Measurements from ENCODE around the gene CACNG1.

The CACNG1 gene

DNA sequence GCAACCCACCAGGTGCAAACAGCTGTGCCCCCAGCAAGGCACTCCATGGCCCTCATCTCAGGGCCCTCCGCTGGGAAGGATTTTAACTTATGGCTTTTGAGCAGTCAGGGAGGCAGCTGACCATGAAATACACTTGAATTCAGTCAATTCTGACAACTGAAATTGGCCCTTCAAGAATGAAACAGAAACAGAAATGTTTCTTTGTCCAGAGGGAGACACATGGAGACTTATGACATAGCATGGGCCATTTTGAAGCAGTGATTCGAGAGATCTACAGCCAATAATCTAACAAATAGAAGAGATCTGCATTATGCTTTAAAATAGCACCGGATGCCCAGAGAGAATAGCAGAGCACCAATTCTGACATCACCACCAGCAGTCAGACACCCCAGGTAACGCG is 7.5 kb downstream of the CACNG1 start:
- DNase-seq (ENCODE audit: low read depth in 2 of 2): no peak

DNA sequence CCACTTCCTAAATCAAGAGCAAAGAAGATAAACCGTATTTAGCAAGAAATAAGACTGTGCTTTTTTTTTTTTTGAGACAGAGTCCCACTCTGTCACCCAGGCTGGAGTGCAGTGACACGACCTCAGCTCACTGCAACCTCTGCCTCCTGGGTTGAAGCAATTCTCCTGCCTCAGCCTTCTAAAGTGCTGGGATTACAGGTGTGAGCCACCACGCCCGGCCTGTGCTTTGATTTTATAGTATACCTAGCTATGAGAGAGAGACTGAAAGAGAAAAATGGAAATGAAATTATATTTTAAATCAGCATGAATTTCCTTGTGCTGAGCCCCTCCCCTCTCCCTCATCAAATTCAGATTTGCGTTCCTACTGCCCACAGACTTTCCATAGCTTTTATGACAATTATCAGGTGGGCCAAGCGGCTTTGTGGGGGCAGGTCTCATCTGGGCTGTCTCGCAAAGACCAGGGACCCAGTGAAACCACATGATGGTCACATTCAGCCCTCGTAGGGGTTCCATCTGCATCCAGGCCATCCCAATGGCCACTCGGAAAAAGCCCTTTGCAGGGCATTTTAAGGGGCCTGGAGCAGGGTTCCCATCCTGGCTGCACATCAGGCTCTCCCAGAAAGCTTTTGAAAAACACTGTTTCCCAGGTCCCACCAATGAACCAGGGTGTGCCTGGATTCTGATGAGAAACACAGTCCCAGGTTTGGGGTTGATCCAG is 8.5 kb downstream of the CACNG1 start:
- no peak for DNase-seq (ENCODE audit: low read depth in 2 of 2)

DNA sequence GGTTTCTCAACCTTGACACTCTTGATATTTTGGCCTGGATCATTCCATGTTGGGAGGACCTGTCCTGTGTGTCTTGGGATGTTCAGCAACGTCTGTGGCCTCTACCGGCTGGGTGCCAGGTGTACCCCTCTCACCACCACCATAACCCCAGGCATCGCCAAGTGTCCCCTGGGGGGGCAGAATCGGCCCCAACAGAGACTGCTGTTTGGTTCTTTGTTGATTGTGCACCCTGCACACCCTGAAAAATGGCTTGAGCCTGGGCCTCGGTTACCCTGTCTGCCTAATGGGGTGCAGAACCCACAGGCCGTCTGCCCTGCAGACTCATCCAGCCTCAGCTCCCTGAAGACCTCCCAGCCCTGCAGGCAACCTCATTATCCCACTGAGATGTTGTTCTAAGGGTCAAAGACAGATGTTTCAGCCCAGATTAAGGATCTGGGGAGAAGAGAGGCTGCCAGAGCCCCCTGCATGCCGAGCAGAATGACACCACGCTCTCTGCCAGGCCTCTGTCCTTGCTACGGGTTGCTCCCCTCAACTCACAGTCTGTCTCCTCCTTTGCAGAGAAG is 9.2 kb downstream of the CACNG1 start:
- DNase-seq (ENCODE audit: low read depth in 2 of 2): no peak

DNA sequence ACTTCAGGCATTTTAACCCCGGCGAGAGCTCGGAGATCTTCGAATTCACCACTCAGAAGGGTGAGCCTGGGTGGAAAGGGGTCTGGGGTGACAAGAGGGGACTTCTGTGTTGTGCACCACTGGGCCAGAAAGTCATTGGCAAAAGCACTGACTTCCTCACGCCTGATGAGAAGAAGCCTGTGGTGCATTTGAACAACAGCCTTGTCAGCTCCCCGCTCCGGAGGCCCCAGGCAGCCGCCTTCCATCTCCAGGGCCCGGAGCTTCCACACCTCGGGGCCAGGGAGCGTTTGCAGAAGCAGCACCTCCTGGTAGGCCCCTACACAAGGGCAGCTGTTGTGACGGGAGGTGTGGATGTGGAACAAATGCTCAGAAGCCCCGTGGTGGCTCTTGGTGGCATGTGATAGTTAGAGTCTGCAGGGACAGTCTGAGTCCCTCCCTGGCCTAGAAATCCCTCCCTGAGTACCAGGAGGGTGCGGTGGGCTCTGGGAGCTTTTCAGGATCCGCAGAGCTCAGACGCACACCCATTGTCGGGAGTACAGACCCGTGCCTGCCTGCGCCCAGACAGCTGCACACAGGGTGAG is 9.7 kb downstream of the CACNG1 start:
- DNase-seq (ENCODE audit: low read depth in 2 of 2): no peak

DNA sequence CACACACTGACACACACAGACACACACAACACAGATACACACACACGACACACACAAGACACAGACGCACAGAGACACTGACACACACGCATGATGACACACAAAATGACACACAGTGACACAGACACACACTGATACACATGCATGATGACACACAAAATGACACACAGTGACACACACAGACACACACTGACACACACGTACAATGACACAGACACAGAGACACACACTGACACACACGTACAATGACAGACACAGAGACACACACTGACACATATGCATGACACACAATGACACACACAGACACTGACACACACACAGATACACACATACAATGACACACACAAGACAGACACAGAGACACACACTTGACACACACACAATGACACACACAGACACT is 10.3 kb downstream of the CACNG1 start:
- no peak for DNase-seq (ENCODE audit: low read depth in 2 of 2)

DNA sequence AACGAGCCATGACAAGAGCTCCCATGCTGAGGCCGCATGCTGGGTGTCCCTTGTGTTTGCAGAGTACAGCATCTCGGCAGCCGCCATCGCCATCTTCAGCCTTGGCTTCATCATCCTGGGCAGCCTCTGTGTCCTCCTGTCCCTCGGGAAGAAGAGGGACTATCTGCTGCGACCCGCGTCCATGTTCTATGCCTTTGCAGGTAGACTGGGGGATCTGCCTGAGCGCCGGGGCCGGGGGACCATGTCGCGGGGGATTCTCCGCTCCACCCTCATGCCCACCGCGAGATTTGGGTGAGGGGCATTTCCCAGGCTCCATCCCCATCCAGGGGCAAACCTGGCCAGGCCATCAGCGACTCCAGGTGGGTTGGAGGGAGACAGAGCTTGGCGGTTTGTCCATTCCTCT is 10.7 kb downstream of the CACNG1 start:
- no peak for DNase-seq (ENCODE audit: low read depth in 2 of 2)

DNA sequence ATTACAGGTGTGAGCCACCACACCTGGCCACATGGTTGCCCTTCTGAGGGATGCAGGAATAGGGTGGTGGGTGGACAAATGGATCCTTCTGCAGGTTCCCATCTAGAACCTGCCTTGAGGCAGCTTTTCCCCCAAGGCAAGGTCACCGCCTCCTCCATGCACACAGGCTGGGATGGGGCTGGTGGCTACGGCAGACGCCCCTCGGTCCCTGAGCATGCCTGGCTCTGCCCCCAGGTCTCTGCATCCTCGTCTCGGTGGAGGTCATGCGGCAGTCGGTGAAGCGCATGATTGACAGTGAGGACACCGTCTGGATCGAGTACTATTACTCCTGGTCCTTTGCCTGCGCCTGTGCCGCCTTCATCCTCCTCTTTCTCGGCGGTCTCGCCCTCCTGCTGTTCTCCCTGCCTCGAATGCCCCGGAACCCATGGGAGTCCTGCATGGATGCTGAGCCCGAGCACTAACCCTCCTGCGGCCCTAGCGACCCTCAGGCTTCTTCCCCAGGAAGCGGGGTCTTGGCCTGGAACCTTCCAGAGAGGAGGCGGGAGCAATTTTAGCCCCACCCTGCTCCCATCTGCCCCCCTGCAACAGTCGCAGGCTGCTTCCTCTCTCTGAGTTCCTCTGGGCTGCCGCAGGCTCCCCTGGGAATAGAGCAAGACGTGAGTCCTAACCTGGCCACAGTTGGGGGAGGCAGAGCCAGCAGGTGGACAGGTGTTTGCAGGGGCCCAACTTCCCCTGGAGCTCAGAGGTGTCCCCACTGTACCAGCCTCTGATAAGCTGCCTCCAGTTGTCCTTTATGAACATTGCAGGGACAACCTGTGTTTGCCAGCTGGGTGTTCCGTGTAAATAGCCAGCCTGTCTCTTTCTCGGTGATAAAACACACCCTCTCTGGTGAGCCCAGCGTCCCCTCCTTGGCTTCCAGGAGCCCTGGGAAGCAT is 11.7 kb downstream of the CACNG1 start:
- DNase-seq (ENCODE audit: low read depth in 2 of 2): no peak

DNA sequence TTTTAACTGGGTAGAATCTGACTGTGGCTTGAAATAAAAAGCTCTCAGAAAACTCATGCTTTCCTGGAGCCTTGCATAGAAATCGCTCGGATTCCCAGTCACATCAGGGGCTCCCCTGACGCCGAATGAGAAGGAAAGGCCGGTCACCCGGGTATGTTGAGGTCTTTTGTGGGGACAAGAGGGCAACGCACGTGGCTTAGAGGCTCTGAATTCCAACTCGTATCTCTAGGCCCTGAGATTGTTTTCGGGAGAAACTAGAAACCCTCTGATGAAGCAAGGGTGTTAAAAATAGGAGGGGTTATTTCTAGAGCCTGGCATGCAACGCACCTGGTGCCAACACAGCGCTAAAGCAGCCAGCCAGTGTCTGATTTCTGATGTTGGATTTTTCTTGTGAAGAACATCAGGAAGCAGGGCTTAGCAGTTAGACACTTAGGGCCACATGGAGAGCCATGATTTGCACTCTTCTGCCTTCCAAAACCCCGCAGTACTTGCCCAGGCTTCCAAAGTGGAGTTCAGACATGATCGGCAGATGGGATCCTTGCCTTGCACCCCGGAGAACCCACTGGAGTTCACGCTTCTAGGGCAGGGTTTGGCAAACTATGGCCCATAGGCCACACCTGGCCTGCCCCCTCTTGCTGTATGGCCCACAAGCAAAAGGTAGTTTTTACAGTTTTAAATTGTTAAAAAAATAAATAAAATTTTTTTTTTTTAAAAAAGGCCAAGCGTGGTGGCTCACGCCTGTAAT is 12.6 kb downstream of the CACNG1 start:
- no peak for DNase-seq (ENCODE audit: low read depth in 2 of 2)

DNA sequence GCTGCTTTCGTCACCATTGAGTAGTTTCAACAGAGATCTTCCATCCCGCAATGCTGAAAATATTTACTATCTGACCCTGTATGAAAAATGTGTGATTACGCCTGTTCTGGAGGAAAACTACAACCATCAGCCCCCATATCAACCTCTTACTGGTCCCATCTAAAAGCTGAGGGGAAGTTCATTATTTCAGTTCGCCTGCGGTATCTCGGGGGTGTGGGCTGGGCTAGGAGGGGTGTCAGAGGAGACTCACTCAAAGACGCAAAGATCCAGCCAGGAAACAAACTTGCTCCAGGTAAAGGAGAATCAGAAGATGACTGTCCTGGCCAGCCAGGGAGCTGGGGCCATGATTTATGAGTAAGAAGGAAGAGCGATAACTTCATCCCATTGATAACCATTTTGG is 13.7 kb downstream of the CACNG1 start:
- no peak for DNase-seq (ENCODE audit: low read depth in 2 of 2)

DNA sequence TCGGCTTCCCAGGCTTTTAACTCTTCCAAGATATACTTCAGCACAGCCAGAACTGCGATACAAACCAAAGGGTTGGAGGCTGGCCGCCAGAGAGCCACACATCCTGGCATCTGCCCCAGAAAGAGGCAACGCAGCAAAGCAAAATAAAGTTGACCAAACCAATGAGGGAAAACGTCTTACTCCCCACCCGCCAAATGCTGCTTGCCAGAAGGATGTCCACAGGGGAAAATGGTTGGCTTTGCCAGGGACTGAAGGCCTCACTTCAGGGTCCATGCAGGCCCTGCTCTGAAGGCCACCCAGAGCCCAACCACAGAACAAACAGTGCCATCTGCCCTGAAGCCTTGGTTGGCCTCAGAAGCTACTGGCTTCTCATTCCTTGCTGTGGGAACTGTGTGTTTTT is 15.0 kb downstream of the CACNG1 start:
- DNase-seq (ENCODE audit: low read depth in 2 of 2): no peak

DNA sequence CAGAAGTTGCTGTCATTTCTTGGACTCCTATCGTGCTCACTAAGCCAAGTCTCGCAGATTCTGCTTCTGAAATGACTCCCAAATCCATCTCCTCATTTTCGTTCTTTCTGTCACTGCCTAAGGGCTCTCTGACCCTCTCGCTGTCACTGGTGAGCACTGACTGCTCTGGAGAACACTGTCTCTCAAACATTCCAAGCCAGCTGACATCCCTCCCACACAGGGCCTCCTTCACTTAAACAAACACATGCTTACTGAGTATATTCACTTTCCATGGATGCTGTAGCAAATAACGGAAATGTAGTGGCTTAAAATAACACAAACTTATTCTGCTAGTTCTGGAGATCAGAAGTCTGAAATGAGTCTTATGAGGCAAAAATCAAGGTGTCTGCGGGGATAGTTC is 18.8 kb downstream of the CACNG1 start:
- DNase-seq (ENCODE audit: low read depth in 2 of 2): no peak

DNA sequence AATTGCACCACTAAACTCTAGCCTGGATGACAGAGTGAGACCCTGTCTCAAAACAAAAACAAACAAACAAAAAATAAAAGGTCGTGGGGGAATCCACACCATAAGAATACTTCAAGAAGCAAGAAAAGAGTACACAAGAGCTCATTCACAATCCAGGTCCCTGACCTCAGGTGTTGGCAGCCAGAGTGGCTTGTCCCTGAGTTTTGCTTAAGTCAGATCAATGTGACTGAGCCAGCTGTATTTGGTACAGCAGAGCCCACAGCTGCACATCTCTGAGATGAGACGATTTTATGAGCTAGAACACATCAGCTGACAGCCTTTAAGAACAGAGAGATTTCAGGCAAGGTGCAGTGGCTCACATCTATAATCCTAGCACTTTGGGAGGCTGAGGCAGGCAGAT is 22.4 kb downstream of the CACNG1 start:
- DNase-seq (ENCODE audit: low read depth in 2 of 2): no peak

DNA sequence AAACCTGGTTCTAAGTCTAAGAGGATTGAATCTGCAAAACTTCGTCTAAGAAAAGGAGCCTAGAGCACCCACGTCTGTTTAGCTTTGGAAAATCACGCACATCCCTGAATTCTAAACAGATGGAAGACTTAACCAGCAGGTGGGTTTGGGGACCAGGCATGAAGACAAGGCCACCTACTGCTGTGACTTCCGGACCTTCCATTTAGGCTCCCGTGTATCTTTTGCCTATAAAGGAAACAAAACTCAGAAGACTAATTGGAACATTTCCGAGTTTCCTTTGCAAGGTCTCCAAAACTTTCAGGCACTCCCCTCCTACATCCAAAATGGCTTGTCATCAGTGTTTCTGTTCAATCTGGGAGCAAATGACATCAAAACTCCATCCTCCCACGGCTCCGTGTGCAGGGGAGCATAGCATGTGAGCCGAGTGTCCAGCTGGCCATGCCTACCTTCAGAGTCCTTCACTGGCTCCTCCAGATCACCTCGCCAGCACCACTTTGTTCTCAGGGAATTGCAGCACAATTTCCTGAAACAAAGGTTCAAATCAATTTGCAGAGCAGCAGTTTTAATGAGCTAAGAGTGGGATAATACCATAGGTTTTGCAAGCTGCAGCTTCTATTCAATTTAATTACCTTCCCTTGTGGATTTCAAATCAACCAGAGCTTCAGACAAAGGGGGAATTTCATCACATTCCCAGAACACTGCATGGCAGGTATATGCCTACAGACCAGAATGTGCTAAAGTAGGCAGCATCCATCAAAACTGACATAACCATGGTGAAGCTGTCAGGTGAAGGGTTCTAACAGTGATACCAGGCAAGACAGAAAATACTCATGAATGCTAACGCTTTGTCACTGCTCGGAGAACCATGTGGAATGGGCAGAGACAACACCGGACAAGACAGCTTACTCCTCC is 23.5 kb downstream of the CACNG1 start:
- DNase-seq (ENCODE audit: low read depth in 2 of 2): no peak

DNA sequence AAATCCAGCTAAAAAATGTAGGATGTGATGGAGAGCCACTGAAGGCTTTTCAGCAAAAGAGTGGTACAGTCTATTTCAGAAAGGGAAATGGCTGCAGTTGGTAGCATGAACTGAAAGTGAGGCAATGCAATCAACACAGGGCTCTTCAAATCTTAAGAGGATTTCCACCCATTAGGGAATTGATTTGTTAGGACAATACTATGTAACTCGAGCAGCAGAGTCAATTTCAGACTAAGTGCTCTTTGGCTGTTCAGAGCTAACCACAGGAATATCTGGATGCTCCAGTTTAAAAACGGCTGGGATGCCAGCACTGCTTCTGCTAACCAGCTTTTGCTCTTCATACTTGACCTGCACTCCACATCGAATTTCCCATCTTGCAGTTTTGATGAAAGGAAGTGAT is 24.6 kb downstream of the CACNG1 start:
- DNase-seq (ENCODE audit: low read depth in 2 of 2): no peak

DNA sequence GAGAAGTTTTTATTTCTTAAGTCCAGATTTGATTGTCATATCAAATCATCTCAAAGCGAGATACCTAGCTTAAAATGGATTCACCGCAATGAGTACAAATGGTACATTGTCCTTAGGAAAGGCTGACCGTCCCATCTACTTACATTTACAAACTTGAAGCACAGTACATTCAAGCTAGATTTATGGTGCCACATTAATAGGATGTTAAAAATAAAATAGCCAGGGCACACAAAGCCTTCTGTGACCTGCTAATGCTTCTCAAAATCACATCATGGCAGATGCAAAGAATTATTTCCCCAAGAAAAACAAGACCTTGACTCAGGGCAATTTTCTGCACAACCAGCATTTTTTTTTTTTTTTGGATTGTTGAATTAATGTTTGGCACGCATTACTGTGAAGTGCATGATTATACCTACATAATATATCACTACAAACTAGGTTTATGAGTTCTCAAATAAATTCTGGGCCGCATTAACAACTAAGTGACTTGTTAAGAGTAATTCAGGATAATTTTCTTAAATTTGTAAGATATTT is 25.3 kb downstream of the CACNG1 start:
- no peak for DNase-seq (ENCODE audit: low read depth in 2 of 2)

DNA sequence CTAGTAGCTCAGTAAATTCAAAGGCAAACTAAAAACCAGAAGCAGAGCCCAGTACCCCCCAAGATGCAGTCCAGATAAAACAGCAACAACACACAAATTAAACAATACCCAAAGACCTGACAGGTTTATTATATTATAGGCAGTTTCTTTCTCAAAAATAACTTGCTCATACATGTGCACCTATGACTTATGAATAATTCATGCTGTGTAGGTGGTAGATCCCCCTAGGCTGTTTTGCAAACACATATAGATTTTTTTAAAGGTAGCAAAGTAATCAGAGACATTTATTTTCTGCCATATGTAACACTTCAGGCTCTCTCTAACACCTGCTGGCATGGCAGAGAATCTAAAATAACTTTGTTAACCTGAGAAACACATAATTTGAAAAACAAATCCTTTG is 27.2 kb downstream of the CACNG1 start:
- DNase-seq (ENCODE audit: low read depth in 2 of 2): no peak

DNA sequence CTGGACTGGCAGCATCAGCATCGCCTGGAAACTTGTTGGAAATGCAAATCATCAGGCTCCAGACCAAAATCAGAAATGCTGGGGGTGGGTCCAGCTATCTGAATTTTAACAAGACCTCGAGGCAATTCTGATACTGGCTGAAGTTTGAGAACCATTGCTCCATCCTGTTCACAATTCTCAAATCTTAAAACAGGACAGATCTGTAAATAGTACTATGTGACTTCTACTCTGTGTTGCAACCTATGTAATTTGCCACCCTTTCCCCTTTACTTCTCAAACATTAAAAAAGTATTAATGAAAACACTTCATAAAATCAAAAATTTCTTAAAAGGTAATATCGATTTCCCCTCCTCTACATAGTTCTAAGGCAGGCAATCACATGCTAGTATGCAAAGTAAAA is 28.5 kb downstream of the CACNG1 start:
- DNase-seq (ENCODE audit: low read depth in 2 of 2): no peak

DNA sequence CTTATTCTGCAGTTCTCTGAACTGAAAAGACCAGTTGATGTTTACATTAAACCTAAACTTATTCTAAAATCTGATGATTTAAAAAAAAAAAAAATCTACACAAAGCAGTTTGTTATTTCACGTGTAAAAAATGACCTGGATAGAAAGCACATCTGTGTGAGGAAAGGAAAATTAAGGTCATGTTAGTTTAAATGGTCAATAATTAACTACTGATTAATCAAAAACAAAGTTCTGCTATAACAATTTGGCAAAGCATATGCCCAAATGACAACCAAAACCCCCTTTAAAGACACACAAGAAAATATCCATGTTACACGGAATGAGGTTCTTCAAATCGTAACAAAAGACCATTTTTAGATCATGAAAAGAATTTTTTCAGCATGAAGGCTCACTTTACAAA is 30.4 kb downstream of the CACNG1 start:
- DNase-seq (ENCODE audit: low read depth in 2 of 2): no peak

DNA sequence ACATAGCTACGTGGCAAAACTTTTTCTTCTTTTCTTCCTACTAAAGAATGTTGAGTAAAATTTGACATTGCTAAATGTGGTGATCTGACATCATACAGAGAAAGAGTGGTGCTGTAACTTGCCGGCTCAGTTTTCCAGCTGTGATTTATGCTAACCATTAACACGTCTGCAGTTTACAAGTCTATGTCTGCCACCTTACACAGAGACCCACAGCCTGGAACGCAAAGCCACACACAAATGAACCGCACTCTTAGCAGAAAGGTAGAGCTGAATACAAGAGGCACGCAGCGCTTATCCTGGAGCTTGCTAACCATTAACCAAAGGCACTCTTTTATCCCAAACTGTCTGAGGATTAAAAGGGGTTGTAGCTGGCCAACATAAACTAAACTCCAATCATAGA is 31.9 kb downstream of the CACNG1 start:
- no peak for DNase-seq (ENCODE audit: low read depth in 2 of 2)

DNA sequence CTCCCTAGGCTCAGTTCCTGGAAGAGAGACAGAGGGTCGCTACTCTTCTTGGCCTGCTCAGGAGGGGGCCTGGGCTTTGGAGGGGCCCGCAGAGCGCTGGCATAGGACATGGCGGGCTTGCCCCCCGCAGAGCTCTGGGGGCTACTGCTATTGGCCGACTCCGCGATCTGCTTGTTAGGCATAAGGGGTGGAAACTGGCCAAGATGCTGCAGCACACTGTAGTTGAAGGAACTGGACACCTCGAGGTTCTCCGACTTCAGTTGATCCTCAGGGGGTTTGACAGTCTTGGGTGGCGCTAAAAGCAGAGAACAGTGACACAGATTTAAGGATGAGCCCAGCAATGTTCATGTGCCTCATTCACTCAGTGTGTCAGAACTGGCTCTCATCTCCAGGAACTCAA is 33.9 kb downstream of the CACNG1 start:
- DNase-seq (ENCODE audit: low read depth in 2 of 2): no peak

DNA sequence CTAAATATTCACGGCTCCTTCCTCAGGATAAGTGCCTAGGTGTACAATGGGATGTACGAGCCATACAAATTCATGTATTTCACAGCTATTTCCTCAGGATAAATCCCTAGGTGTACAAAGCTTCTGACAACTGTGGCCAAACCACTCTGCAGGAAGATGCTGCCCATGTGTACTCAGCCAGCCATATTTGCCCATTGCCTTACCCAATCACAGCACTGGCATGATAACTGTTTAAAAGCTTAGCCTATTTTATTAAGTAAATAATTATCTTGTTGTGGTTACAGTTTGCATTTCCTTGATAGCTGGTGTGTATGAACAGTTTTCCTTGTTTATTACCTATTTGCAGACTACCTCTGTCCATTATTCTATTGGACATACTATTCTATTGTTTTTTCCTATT is 35.1 kb downstream of the CACNG1 start:
- no peak for DNase-seq (ENCODE audit: low read depth in 2 of 2)

Data from activated CD4-positive, alpha-beta T cell treated with anti-CD3 and anti-CD28 coated beads for 24 hours (primary cell).